ENCODE data around the gene PTGES2. TPM values are rescaled to one million over a fixed set of nuclear protein-coding genes. Genes with fewer than 3 reads are reported as not detected.

PTGES2 gene
- total RNA-seq, 1 donor from 2014 or later: 89.8 TPM

GRCh38 chr9:128123451-128124080, 4.0 kb downstream of the PTGES2 start:
- Mint-ChIP-seq H3K36me3 (ENCODE audit: low read depth) (peaks cover 25% of the 10 kb centered on the region), H3K4me3 (no peak overlapping the region), H3K27ac (no peak overlapping the region), H3K9me3 (no peaks in the 10 kb centered on the region), H3K4me1 (peaks cover 20% of the 10 kb centered on the region), H3K27me3 (no peaks in the 10 kb centered on the region)
- intact Hi-C loops (cut with micrococcal nuclease): no loop called here
- DNase-seq: no peak

- intact Hi-C loops (cut with micrococcal nuclease): no loop called here
- H3K27me3 Mint-ChIP-seq: no peaks in the 10 kb centered on the region
- H3K9me3 Mint-ChIP-seq: no peaks in the 10 kb centered on the region
- no peak overlapping the region for H3K27ac Mint-ChIP-seq
- peaks cover 23% of the 10 kb centered on the region for H3K4me1 Mint-ChIP-seq
- peaks cover 25% of the 10 kb centered on the region for H3K36me3 Mint-ChIP-seq (ENCODE audit: low read depth)
- DNase-seq: no peak
- H3K4me3 Mint-ChIP-seq: no peak overlapping the region
These were observed 4.7 kb downstream of the PTGES2 start for GRCh38 chr9:128122809-128123175.

GRCh38 chr9:128121924-128122808, 5.4 kb downstream of the PTGES2 start:
- DNase-seq: no peak
- Mint-ChIP-seq H3K9me3 (no peaks in the 10 kb centered on the region), H3K4me3 (no peak overlapping the region), H3K4me1 (peaks cover 27% of the 10 kb centered on the region), H3K27me3 (no peaks in the 10 kb centered on the region), H3K36me3 (ENCODE audit: low read depth) (peaks cover 24% of the 10 kb centered on the region), H3K27ac (no peak overlapping the region)
- intact Hi-C loops (cut with micrococcal nuclease): no loop called here

DNA sequence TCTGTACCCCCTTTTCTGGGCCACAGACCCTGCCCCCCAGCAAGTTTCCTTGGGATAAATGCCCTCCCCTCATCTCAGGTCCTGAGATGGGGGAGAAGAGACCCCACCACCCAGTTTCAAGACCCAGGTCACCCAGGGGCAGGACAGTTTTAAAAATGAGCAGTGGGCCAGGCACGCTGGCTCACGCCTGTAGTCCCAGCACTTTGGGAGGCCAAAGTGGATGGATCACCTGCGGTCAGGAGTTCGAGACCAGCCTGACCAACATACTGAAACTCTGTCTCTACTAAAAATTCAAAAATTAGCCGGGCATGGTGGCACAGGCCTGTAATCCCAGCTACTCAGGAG, 6.1 kb downstream of the PTGES2 start:
- peaks cover 27% of the 10 kb centered on the region for H3K4me1 Mint-ChIP-seq
- peaks cover 24% of the 10 kb centered on the region for H3K36me3 Mint-ChIP-seq (ENCODE audit: low read depth)
- no peak for DNase-seq
- no peaks in the 10 kb centered on the region for H3K9me3 Mint-ChIP-seq
- no peak overlapping the region for H3K4me3 Mint-ChIP-seq
- no peaks in the 10 kb centered on the region for H3K27me3 Mint-ChIP-seq
- no peak overlapping the region for H3K27ac Mint-ChIP-seq
- intact Hi-C loops (cut with micrococcal nuclease): no loop called here

GRCh38 chr9:128120741-128121465, 6.6 kb downstream of the PTGES2 start:
- Mint-ChIP-seq H3K27ac (no peak overlapping the region), H3K9me3 (no peaks in the 10 kb centered on the region), H3K4me1 (peaks cover 22% of the 10 kb centered on the region), H3K27me3 (no peaks in the 10 kb centered on the region), H3K36me3 (ENCODE audit: low read depth) (peaks cover 23% of the 10 kb centered on the region), H3K4me3 (no peak overlapping the region)
- intact Hi-C loops (cut with micrococcal nuclease): no loop called here
- DNase-seq: no peak

DNA sequence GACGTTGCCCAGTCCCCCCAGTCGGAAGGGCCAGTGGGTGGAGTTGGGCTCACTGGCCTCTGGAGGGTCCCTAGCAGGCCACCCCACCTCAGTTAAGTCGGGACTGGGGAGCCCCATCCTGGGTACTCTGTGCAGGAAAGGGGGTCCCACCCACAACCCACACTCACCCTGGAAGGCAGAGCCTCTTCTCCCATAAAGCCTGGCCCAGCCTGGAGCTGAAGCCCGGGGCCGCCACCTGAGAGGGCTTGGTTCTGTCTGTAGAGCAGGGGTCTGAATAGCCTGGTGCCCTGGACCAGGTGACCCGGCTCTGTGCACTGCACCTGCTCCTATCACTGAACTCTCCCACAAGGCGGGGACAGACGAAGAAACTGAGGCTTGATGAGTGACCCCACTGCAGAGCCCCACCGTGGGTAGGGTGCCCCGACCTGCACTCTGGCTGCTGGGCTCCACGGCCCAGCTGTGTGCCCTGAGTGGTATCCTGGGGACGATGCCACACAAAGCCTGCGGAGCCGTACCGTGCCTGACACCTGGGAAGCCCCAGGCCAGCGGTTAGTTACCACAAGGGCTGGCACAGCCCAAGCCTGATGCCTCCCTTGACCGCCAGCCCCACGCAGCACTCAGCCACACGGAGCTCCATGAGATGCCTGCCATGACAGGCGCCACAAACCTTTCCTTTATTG, 7.3 kb downstream of the PTGES2 start:
- H3K4me1 Mint-ChIP-seq: peaks cover 15% of the 10 kb centered on the region
- intact Hi-C loops (cut with micrococcal nuclease): no loop called here
- H3K36me3 Mint-ChIP-seq (ENCODE audit: low read depth): peaks cover 22% of the 10 kb centered on the region

GRCh38 chr9:128118971-128119665, 8.4 kb downstream of the PTGES2 start:
- Mint-ChIP-seq H3K27me3 (no peaks in the 10 kb centered on the region), H3K9me3 (no peaks in the 10 kb centered on the region), H3K27ac (no peak overlapping the region), H3K36me3 (ENCODE audit: low read depth) (peaks cover 19% of the 10 kb centered on the region), H3K4me1 (peaks cover 9% of the 10 kb centered on the region), H3K4me3 (no peak overlapping the region)
- no peak for DNase-seq
- intact Hi-C loops (cut with micrococcal nuclease): loop anchor here (5.0 kb wide), 2 partner anchors 37 to 92 kb away; no protein-coding TSS in a partner anchor

More for the DNA sequence above, 7.3 kb downstream of the PTGES2 start:
- no peaks in the 10 kb centered on the region for H3K9me3 Mint-ChIP-seq
- DNase-seq: no peak
- no peak overlapping the region for H3K27ac Mint-ChIP-seq
- H3K27me3 Mint-ChIP-seq: no peaks in the 10 kb centered on the region
- no peak overlapping the region for H3K4me3 Mint-ChIP-seq

DNA sequence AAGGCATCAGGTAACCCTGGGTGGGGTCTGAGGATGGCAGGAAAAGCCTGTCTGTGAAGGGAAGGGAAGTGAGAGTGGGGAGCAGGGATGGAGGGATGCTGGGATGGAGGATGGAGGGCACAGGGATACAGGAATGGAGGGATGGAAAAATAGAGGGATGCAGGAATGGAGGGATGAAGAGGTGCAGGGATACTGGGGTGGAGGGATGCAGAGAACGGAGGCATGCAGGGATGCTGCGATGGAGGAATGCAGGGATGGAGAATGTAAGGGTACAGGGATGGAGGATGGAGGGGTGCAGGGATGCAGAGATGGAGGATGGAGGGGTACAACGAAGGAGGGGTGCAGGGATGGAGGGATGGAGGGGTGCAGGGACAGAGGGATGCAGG, 9.1 kb downstream of the PTGES2 start:
- DNase-seq: no peak
- Mint-ChIP-seq H3K4me1 (peaks cover 9% of the 10 kb centered on the region), H3K27me3 (no peaks in the 10 kb centered on the region), H3K4me3 (no peak overlapping the region), H3K27ac (no peak overlapping the region), H3K36me3 (ENCODE audit: low read depth) (peaks cover 17% of the 10 kb centered on the region), H3K9me3 (no peaks in the 10 kb centered on the region)
- intact Hi-C loops (cut with micrococcal nuclease): loop anchor here (5.0 kb wide), 2 partner anchors 36 to 91 kb away; no protein-coding TSS in a partner anchor

DNA sequence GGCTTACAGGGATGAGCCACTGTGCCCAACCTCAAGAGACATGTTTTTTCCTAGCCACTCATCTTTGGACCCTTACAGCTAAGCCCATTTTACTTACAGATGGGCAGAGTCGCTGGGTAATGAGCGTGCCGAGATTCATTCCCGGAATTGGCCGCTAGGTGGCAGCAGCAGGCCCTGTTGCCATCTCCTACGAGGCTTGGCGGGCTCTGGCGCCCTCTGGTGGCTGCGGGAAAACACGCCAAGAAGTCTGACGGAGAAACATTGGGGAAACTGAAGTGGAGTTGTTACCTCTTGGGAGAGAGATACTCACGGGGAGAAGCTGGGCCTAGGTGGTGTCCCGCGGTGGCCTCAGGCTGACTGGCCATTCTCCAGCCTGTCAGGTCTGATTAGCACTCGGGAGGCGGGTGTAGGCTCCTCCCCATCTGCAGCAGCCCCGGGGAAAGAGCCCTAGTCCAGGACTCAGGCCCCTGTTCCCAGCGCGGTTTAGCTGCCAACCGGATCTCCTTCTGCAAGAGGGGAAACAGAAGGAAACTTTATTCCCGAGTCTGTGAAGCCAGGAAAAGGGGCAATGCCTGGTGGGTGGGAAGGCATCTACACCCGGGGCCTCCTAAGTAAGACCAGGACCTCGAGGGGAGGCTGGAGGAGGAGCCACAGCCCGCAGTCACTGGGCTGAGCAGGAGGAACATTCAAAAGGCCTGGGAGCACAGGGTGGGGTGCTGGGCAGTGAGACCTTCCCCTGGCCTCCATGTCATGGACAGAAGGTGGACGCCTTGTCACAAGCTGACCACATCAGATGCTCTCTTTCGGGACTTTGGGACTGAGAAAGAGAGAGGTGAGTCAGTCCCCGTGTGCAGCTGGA, 9.7 kb downstream of the PTGES2 start:
- peaks cover 9% of the 10 kb centered on the region for H3K4me1 Mint-ChIP-seq
- H3K36me3 Mint-ChIP-seq (ENCODE audit: low read depth): peaks cover 18% of the 10 kb centered on the region
- no peaks in the 10 kb centered on the region for H3K9me3 Mint-ChIP-seq
- H3K4me3 Mint-ChIP-seq: no peak overlapping the region
- peak overlapping the region; percentile 29 for H3K27ac Mint-ChIP-seq
- no peaks in the 10 kb centered on the region for H3K27me3 Mint-ChIP-seq
- DNase-seq: peak; percentile 99
- intact Hi-C loops (cut with micrococcal nuclease): loop anchor here (1.0 to 5.0 kb wide), 4 partner anchors 9 to 175 kb away; partner anchors contain the start of gene PTGES2

- DNase-seq: no peak
- intact Hi-C loops (cut with micrococcal nuclease): loop anchor here (1.0 to 5.0 kb wide), 4 partner anchors 11 to 174 kb away; partner anchors contain the start of gene PTGES2
- Mint-ChIP-seq H3K9me3 (no peaks in the 10 kb centered on the region), H3K36me3 (ENCODE audit: low read depth) (peaks cover 18% of the 10 kb centered on the region), H3K4me3 (no peak overlapping the region), H3K27ac (no peak overlapping the region), H3K27me3 (no peaks in the 10 kb centered on the region), H3K4me1 (peaks cover 9% of the 10 kb centered on the region)
These were observed 11.1 kb downstream of the PTGES2 start for GRCh38 chr9:128116104-128117083.

DNA sequence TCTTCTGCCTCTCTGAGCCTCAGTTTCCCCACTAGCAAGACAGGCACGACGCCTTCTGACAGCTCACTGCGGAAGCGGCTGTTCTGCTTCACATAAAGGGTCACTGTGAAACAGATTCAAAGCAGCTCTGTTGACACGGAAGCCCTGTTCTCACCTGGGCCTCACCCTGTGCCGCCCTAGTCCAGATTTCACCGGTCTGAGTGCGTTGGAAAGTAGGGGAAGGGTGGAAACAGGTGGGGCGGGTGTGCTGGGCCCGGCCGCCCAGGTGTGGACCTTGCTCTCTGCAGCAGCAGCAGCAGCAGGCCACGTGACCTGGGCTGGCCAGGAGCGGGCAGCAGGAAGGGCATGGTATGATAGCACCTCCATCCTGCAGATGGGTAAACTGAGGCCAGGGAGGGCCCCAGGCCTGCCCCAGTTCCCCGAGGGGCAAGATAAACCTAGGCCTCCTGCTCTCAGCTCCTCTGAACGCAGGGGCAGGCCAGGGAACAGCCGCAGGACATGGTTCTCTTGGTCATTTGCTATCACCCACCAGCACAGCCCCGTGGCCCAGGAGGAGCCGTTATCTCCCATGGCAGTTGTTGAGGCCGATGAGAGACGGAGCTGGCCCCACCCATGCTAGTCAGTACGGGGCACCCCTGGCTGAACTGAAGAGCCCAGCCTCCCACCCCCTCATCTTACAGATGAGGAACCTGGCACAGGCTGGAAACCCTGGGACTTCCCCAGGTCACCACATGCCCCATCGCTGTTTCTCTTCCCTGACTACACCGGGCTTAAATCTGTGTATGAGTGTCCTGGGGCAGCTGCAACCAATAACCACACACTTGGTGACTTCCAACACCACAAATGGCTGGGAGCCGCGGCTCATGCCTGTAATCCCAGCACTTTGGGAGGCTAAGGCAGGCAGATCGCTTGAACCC, 12.1 kb downstream of the PTGES2 start:
- Mint-ChIP-seq H3K4me3 (no peak overlapping the region), H3K27ac (no peak overlapping the region), H3K4me1 (peaks cover 9% of the 10 kb centered on the region), H3K36me3 (ENCODE audit: low read depth) (peaks cover 18% of the 10 kb centered on the region), H3K9me3 (no peaks in the 10 kb centered on the region), H3K27me3 (no peaks in the 10 kb centered on the region)
- intact Hi-C loops (cut with micrococcal nuclease): loop anchor here (2.0 to 5.0 kb wide), 3 partner anchors 33 to 173 kb away; no protein-coding TSS in a partner anchor
- DNase-seq: no peak

Measured in activated CD4-positive, alpha-beta T cell treated with anti-CD3 and anti-CD28 coated beads, Interleukin-2, amount 10 ng/mL, durations not matched to agents 24 days and 14 days (primary cell).